IPS DF 19.7 (cell line): ENCODE data around the gene PGF.
"Not testable (repeated sequence)": the region's sequence is repeated elsewhere in the genome, so short reads cannot be mapped to it uniquely, and the experiment has no call there.

Experiments used
- DNase-seq: peaks from one replicate; pipeline ENCODE4 v3.0.0-alpha.2; 2013; ENCODE audit warnings: low read depth, low spot score

The PGF gene

GRCh38 chr14:74942181-74942580, 13.2 kb downstream of the PGF start:
- DNase-seq = no peak

GRCh38 chr14:74941676-74942097, 13.7 kb downstream of the PGF start:
- DNase-seq = no peak

- DNase-seq = no peak
These were observed 14.3 kb downstream of the PGF start for GRCh38 chr14:74940956-74941565.

GRCh38 chr14:74938531-74939495, 16.6 kb downstream of the PGF start:
- DNase-seq = no peak

GRCh38 chr14:74937171-74937570, 18.2 kb downstream of the PGF start:
- no peak for DNase-seq

- no peak for DNase-seq
These were observed 18.7 kb downstream of the PGF start for GRCh38 chr14:74936731-74937130.

GRCh38 chr14:74936151-74936550, 19.2 kb downstream of the PGF start:
- DNase-seq = no peak

GRCh38 chr14:74935360-74935680, 20.1 kb downstream of the PGF start:
- no peak for DNase-seq

- DNase-seq = no peak
These were observed 20.7 kb downstream of the PGF start for GRCh38 chr14:74934476-74935359.

- DNase-seq = no peak
These were observed 21.4 kb downstream of the PGF start for GRCh38 chr14:74934041-74934440.

- not testable (repeated sequence) for DNase-seq
These were observed 22.5 kb downstream of the PGF start for GRCh38 chr14:74932936-74933335.

- DNase-seq = no peak
These were observed 22.9 kb downstream of the PGF start for GRCh38 chr14:74932401-74932901.

- not testable (repeated sequence) for DNase-seq
These were observed 23.7 kb downstream of the PGF start for GRCh38 chr14:74931744-74932143.

GRCh38 chr14:74929242-74929641, 26.2 kb downstream of the PGF start:
- no peak for DNase-seq

GRCh38 chr14:74927225-74927624, 28.2 kb downstream of the PGF start:
- DNase-seq = no peak

- DNase-seq = no peak
These were observed 31.3 kb downstream of the PGF start for GRCh38 chr14:74924061-74924460.

GRCh38 chr14:74922752-74923401, 32.5 kb downstream of the PGF start, which contains the start of gene RPS6KL1:
TSS of gene RPS6KL1 (minus strand) at chr14:74923260. CDS start at chr14:74921541, 1,719 bp downstream.
- DNase-seq = peak; percentile 61

GRCh38 chr14:74921987-74922751, 33.2 kb downstream of the PGF start:
- no peak for DNase-seq

GRCh38 chr14:74921053-74921620, 34.3 kb downstream of the PGF start:
- DNase-seq = no peak

- DNase-seq = no peak
These were observed 35.1 kb downstream of the PGF start for GRCh38 chr14:74920281-74920680.
